Kidney capillary endothelial cell (primary cell): ENCODE data around the gene DCAF16.
"Not testable (repeated sequence)": the region's sequence is repeated elsewhere in the genome, so short reads cannot be mapped to it uniquely, and the experiment has no call there.

Experiments
- DNase-seq: peaks from one replicate; pipeline ENCODE4 v3.0.0-alpha.2; 2018; ENCODE audit warnings: low spot score

The DCAF16 gene

GRCh38 chr4:17810260-17811077 is at the start of gene DCAF16, which contains the start of gene NCAPG:
Gene DCAF16 (minus strand): TSS chr4:17810757. CDS start chr4:17804141, 6,616 bp downstream.
Gene NCAPG (plus strand): TSS chr4:17810979. CDS start chr4:17811078, 99 bp downstream.
- DNase-seq = peak; percentile 97

- DNase-seq = no peak
Measured at GRCh38 chr4:17859793-17860406, 49.3 kb upstream of the DCAF16 start.

- DNase-seq = no peak
Measured at GRCh38 chr4:17854036-17854435, 43.5 kb upstream of the DCAF16 start.

GRCh38 chr4:17851959-17852358 is 41.4 kb upstream of the DCAF16 start:
- no peak for DNase-seq

- not testable (repeated sequence) for DNase-seq
Measured at GRCh38 chr4:17850295-17850694, 39.7 kb upstream of the DCAF16 start.

- DNase-seq = no peak
Measured at GRCh38 chr4:17846266-17846665, 35.7 kb upstream of the DCAF16 start.

GRCh38 chr4:17823871-17824669 is 13.5 kb upstream of the DCAF16 start:
- DNase-seq = no peak

- DNase-seq = peak; percentile 65
Measured at GRCh38 chr4:17817027-17817426, 6.5 kb upstream of the DCAF16 start.

- DNase-seq = no peak
Measured at GRCh38 chr4:17816142-17816541, 5.6 kb upstream of the DCAF16 start.

- DNase-seq = peak; percentile 76
Measured at GRCh38 chr4:17814140-17814539, 3.6 kb upstream of the DCAF16 start.

GRCh38 chr4:17812801-17813200 is 2.2 kb upstream of the DCAF16 start:
- no peak for DNase-seq

GRCh38 chr4:17812125-17812524 is 1.6 kb upstream of the DCAF16 start:
- DNase-seq = no peak

GRCh38 chr4:17811078-17811603 is 584 bp upstream of the DCAF16 start:
- DNase-seq = no peak

- no peak for DNase-seq
Measured at GRCh38 chr4:17809667-17810066, 890 bp downstream of the DCAF16 start.

GRCh38 chr4:17807446-17807845 is 3.1 kb downstream of the DCAF16 start:
- no peak for DNase-seq

- DNase-seq = no peak
Measured at GRCh38 chr4:17805580-17806155, 4.9 kb downstream of the DCAF16 start.

GRCh38 chr4:17797808-17798207 is 12.7 kb downstream of the DCAF16 start:
- no peak for DNase-seq

GRCh38 chr4:17794730-17795129 is 15.8 kb downstream of the DCAF16 start:
- no peak for DNase-seq

- DNase-seq = no peak
Measured at GRCh38 chr4:17788956-17789355, 21.6 kb downstream of the DCAF16 start.

- peak; percentile 21 for DNase-seq
Measured at GRCh38 chr4:17787315-17787714, 23.2 kb downstream of the DCAF16 start.

- DNase-seq = no peak
Measured at GRCh38 chr4:17786567-17786966, 24.0 kb downstream of the DCAF16 start.

GRCh38 chr4:17785858-17786257 is 24.7 kb downstream of the DCAF16 start:
- DNase-seq = no peak
